C4-2B (cell line): ENCODE results near the gene LEUTX.

Source experiments
- ZFX ChIP-seq: fragments of 450-650 bp; IDR thresholded peaks from 2 replicates; pipeline ENCODE4 v1.6.1; 2017
- TF ChIP-seq, protein P1 (sequence below): fragments of 450-650 bp; conservative IDR thresholded peaks from 2 replicates; pipeline ENCODE4 v1.5.1; 2017; ENCODE audit warnings: mild to moderate bottlenecking

DNA sequence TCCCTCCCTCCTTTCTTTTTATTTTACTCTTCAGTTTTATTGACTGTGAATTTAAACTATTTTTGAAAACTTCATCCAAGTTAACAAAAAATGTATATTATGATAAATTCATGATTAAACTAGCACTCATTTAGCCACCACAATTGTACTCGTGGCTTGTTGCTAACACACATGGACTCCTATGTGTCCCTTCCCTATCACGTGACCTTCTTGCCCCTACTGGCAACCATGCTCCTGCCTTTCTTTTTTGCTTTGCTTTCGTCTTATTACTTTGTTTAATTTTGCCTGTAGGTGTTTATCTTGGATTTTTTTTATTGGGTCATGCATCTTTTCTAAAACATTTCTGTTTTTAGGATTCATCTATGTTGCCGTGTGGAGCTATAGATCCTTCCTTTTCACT lies 49.1 kb upstream of the LEUTX start:
- TF ChIP-seq, protein P1, sequence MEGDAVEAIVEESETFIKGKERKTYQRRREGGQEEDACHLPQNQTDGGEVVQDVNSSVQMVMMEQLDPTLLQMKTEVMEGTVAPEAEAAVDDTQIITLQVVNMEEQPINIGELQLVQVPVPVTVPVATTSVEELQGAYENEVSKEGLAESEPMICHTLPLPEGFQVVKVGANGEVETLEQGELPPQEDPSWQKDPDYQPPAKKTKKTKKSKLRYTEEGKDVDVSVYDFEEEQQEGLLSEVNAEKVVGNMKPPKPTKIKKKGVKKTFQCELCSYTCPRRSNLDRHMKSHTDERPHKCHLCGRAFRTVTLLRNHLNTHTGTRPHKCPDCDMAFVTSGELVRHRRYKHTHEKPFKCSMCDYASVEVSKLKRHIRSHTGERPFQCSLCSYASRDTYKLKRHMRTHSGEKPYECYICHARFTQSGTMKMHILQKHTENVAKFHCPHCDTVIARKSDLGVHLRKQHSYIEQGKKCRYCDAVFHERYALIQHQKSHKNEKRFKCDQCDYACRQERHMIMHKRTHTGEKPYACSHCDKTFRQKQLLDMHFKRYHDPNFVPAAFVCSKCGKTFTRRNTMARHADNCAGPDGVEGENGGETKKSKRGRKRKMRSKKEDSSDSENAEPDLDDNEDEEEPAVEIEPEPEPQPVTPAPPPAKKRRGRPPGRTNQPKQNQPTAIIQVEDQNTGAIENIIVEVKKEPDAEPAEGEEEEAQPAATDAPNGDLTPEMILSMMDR, result no peak
- no peak for TF ChIP-seq ZFX
